Endothelial cell (in vitro differentiated cells): ENCODE measurements around the gene MAFF. TPM values are rescaled to one million over a fixed set of nuclear protein-coding genes. Genes with fewer than 3 reads are reported as not detected.
"Not testable (repeated sequence)": the region's sequence is repeated elsewhere in the genome, so short reads cannot be mapped to it uniquely, and the experiment has no call there.

Experiments used
- DNase-seq: peaks from one replicate; pipeline ENCODE4 v3.0.0; 2021; ENCODE audit warnings: low spot score
- H3K27ac Mint-ChIP-seq: one replicate; pipeline ENCODE4 v1.8.0; 2021; ENCODE audit warnings: mixed read lengths, inconsistent platforms; ENCODE audit not compliant: unreplicated experiment
- H3K27me3 Mint-ChIP-seq: one replicate; pipeline ENCODE4 v1.8.0; 2021; ENCODE audit warnings: mild to moderate bottlenecking, moderate library complexity, mixed read lengths, inconsistent platforms; ENCODE audit not compliant: unreplicated experiment
- H3K36me3 Mint-ChIP-seq: one replicate; pipeline ENCODE4 v1.8.0; 2021; ENCODE audit warnings: mild to moderate bottlenecking, low read depth, mixed read lengths, inconsistent platforms; ENCODE audit not compliant: unreplicated experiment
- H3K4me1 Mint-ChIP-seq: one replicate; pipeline ENCODE4 v1.8.0; 2021; ENCODE audit warnings: mild to moderate bottlenecking, mixed read lengths, inconsistent platforms; ENCODE audit not compliant: unreplicated experiment
- H3K4me3 Mint-ChIP-seq: one replicate; pipeline ENCODE4 v1.8.0; 2021; ENCODE audit warnings: mild to moderate bottlenecking, mixed read lengths, inconsistent platforms; ENCODE audit not compliant: unreplicated experiment
- H3K9me3 Mint-ChIP-seq: one replicate; pipeline ENCODE4 v1.8.0; 2021; ENCODE audit warnings: mixed read lengths, inconsistent platforms; ENCODE audit not compliant: unreplicated experiment
- total RNA-seq: library from RNA; stranded (reverse); fragmentation: NEBNext Ultra II Directional; extraction: Animal tissue kit (Norgen Biotek cat#: 25700); gene quantifications from one replicate; pipeline ENCODE4 v1.2.1, GENCODE V29; 2021; ENCODE audit not compliant: unreplicated experiment
- TF ChIP-seq, protein P1 (sequence below): fragments of 200-600 bp; sonication (generic); IDR thresholded peaks from one replicate; pipeline ENCODE4 v1.5.0; 2021; ENCODE audit warnings: antibody characterized with exemption; ENCODE audit not compliant: unreplicated experiment

Gene MAFF
- total RNA-seq, 1 donor from 2014 or later: 3.5 TPM

DNA sequence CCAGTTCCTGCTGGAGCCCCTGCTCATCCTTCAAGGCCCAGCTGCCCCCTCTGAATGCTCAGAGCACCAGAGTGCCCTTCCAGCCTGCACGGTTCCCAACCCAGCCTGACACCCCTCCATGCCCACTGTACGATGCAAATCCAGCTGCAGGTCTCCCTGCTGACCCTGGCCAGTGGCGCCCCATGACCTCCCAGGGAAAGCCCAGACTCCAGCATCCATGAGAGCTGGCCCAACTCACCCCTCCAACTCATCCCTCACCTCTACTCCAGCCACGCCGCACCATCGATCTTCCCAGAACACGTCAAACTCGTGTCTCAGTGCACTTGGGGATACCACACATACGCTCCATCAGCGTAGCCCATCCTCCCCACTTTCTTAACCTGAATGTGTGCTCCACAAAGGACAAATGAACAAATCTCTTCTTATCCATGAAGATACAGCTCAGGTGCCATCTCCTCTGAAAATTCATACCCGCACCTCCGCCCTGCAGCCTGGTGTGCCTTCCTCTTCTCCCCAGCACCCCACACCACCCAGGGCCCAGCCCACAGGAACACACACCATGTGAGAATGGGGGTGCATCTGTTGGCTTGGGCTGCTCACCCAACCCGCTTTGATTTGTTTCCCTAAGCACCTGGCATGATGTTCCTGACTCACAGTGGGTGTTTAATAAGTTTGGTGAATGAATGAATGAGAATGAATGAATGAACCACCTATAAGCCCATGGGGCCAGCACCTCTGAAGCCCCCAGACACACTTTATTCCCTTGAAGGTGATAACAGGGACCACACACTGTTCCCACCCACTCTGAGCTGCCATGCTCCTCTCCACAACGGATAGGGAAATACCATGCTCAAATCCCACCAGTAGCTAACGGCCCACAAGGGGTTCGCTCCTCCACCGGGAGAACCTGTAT, 26.3 kb upstream of the MAFF start:
- H3K9me3 Mint-ChIP-seq: no peaks in the 10 kb centered on the region
- no peak for DNase-seq
- TF ChIP-seq, protein P1, sequence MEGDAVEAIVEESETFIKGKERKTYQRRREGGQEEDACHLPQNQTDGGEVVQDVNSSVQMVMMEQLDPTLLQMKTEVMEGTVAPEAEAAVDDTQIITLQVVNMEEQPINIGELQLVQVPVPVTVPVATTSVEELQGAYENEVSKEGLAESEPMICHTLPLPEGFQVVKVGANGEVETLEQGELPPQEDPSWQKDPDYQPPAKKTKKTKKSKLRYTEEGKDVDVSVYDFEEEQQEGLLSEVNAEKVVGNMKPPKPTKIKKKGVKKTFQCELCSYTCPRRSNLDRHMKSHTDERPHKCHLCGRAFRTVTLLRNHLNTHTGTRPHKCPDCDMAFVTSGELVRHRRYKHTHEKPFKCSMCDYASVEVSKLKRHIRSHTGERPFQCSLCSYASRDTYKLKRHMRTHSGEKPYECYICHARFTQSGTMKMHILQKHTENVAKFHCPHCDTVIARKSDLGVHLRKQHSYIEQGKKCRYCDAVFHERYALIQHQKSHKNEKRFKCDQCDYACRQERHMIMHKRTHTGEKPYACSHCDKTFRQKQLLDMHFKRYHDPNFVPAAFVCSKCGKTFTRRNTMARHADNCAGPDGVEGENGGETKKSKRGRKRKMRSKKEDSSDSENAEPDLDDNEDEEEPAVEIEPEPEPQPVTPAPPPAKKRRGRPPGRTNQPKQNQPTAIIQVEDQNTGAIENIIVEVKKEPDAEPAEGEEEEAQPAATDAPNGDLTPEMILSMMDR: no peak
- peaks cover 19% of the 10 kb centered on the region for H3K27me3 Mint-ChIP-seq
- peaks cover 60% of the 10 kb centered on the region for H3K4me1 Mint-ChIP-seq
- peaks cover 11% of the 10 kb centered on the region for H3K36me3 Mint-ChIP-seq
- H3K27ac Mint-ChIP-seq: peak overlapping the region; percentile 75
- no peak overlapping the region for H3K4me3 Mint-ChIP-seq

DNA sequence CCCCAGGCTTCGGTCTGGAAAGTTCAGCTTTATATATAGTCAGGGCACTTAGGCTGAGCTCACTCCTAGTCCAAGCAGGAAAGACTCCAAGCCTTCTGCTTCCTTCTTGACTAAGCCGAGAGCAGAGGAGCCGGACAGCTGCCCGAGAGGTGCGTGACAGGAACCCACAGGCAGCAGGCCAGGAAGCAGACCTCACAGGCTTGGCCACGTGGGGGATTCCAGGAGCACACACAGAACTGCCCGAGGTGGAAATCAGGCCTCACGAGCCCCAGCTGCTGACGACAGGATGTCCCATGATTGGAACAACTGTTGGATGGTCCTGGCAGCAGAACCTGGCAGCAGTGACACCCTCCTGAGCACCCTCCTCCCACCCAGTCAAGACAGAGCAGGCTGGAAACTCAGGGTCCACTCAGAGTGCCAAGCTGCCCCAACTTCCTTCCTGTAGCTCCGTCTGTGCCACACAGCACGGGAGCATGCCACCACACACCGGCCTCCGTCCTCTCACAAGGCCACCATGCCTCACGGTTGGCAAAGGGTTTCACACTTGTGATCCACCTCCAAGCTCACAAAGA, 25.5 kb upstream of the MAFF start:
- Mint-ChIP-seq H3K27ac (peak overlapping the region; percentile 75), H3K36me3 (peaks cover 11% of the 10 kb centered on the region), H3K4me3 (no peak overlapping the region), H3K27me3 (peaks cover 19% of the 10 kb centered on the region), H3K9me3 (no peaks in the 10 kb centered on the region), H3K4me1 (peaks cover 68% of the 10 kb centered on the region)
- TF ChIP-seq, protein P1: no peak
- peak; percentile 68 for DNase-seq

DNA sequence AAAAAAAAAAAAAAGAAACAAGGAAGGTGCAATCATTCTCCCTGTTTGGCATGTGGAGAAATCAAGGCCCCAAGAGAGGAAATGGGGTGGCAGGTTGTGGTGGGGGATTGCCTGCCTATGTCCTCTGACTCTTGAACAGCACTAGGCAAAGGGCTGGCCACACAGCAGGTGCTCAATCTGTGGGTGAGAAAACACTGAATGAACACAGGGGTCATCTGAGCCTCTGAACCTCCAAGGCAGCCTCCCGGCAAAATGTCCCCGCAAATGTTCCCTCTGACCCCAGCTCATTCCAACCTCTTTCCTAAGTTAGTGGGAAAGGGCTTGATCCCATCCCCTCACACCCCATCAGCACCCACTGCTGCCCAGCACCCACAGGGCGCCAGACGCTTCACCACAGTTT, 24.8 kb upstream of the MAFF start:
- H3K4me1 Mint-ChIP-seq: peaks cover 70% of the 10 kb centered on the region
- H3K9me3 Mint-ChIP-seq: no peaks in the 10 kb centered on the region
- H3K27ac Mint-ChIP-seq: peak overlapping the region; percentile 75
- no peak overlapping the region for H3K4me3 Mint-ChIP-seq
- peaks cover 18% of the 10 kb centered on the region for H3K27me3 Mint-ChIP-seq
- TF ChIP-seq, protein P1: no peak
- DNase-seq: no peak
- H3K36me3 Mint-ChIP-seq: peaks cover 9% of the 10 kb centered on the region

GRCh38 chr22:38177571-38177925, 24.2 kb upstream of the MAFF start:
- not testable (repeated sequence) for H3K9me3 Mint-ChIP-seq, H3K4me3 Mint-ChIP-seq, H3K36me3 Mint-ChIP-seq, DNase-seq
- peaks cover 67% of the 10 kb centered on the region for H3K4me1 Mint-ChIP-seq
- peak overlapping the region; percentile 81 for H3K27ac Mint-ChIP-seq
- H3K27me3 Mint-ChIP-seq: peaks cover 17% of the 10 kb centered on the region

- H3K9me3 Mint-ChIP-seq: no peaks in the 10 kb centered on the region
- H3K27me3 Mint-ChIP-seq: peaks cover 17% of the 10 kb centered on the region
- peak overlapping the region; percentile 81 for H3K27ac Mint-ChIP-seq
- DNase-seq: no peak
- peaks cover 62% of the 10 kb centered on the region for H3K4me1 Mint-ChIP-seq
- TF ChIP-seq, protein P1: no peak
- H3K36me3 Mint-ChIP-seq: peaks cover 8% of the 10 kb centered on the region
- H3K4me3 Mint-ChIP-seq: no peak overlapping the region
Observed at GRCh38 chr22:38177926-38178604, 23.7 kb upstream of the MAFF start.

- not testable (repeated sequence) for DNase-seq
Observed at GRCh38 chr22:38178605-38178937, 23.2 kb upstream of the MAFF start.

More at GRCh38 chr22:38178605-38178937, 23.2 kb upstream of the MAFF start:
- Mint-ChIP-seq H3K4me1 (peaks cover 57% of the 10 kb centered on the region), H3K27me3 (peaks cover 17% of the 10 kb centered on the region)
- H3K27ac Mint-ChIP-seq, H3K4me3 Mint-ChIP-seq, H3K9me3 Mint-ChIP-seq, H3K36me3 Mint-ChIP-seq: not testable (repeated sequence)
